ENCODE measurements around the gene FAHD1.

FAHD1 gene

GRCh38 chr16:1818204-1818872, 8.7 kb upstream of the FAHD1 start:
- no peak for DNase-seq

GRCh38 chr16:1818873-1819525, 8.0 kb upstream of the FAHD1 start:
- no peak for DNase-seq

GRCh38 chr16:1819611-1820010, 7.4 kb upstream of the FAHD1 start:
- DNase-seq: no peak

- DNase-seq: no peak
Measured at GRCh38 chr16:1820096-1820945, 6.7 kb upstream of the FAHD1 start.

GRCh38 chr16:1820946-1821290, 6.1 kb upstream of the FAHD1 start:
- no peak for DNase-seq

DNA sequence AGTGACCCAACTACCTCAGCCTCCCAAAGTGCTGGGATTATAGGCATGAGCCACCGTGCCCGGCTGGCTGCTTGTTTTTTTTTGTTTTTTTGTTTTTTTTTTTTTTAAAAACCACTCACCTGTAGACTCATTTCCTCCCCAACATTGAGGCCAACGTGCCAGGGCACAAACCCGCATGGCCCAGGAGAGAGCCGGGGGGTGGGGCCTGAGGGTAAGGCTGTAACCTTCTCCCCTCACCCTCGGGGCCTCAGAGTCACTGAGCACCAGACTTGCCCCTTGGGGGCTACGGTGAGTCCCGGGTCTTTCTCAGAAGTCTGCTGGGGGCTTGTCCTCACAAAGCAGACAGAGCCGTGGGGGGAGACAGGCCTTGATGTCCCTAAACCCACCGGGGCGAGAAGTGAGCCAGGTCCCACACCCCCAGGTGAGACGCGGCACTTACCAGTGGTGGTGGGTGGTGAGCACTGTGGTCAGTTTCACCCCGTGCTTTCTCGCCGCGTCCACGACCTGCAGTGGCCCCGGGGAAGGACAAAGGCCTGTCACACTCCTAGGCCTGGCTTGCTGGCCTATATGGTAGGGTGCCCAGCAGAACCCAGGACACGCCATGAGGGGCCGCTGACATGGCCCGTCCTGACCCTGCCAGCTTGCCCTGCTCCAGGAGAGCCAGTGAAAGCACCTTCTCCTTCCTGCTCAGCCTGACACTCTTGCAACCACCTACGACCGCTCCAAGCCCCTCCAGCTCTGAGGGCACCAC, 5.0 kb upstream of the FAHD1 start:
- no peak for DNase-seq

GRCh38 chr16:1822801-1823200, 4.2 kb upstream of the FAHD1 start:
- no peak for DNase-seq

GRCh38 chr16:1823821-1824220, 3.2 kb upstream of the FAHD1 start:
- DNase-seq: peak; percentile 83

GRCh38 chr16:1825381-1825863, 1.6 kb upstream of the FAHD1 start:
- DNase-seq: no peak

DNA sequence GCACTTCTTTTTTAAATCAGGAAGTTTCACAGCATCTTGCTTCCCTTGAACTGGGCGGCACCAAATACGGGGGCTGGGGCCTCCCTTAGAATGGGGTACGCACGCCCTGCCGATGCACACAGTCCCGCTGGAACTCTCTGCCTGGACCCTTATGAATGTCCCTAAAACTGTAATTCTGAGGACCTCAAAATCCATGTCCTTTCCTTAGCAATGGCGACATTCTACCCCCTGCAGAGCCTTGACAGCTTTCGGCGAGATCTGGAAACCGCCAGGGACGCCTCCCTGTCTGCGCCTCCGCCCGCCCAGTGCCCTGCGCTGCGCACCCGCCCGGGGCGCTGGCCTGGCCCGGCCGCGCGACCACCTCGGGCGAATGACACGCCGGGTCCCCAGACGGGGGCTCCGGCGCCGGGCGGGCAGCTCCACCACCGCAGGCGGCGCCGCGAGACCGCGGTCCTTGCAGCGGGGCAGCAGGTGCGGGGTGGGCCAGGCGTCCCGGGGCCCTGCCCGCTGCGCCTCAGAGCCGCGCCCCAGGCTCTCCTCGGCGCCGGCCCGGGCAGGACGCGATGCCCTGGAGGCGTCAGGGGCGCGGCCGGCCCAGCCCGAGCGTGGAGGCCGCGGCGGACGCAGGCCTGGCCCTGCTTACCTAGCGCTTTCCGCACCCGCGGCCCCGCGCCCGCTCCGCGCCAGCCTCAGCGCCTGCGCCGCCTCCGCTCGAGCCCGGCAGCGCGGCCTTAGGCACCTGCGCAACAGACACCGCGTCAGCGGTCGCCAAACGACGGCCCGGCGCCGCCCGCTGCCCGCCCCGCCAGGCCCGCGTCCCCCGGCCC, 929 bp upstream of the FAHD1 start:
- peak; percentile 73 for DNase-seq

- DNase-seq: peak; percentile 55
Measured at GRCh38 chr16:1828645-1829410, 1.8 kb downstream of the FAHD1 start.

DNA sequence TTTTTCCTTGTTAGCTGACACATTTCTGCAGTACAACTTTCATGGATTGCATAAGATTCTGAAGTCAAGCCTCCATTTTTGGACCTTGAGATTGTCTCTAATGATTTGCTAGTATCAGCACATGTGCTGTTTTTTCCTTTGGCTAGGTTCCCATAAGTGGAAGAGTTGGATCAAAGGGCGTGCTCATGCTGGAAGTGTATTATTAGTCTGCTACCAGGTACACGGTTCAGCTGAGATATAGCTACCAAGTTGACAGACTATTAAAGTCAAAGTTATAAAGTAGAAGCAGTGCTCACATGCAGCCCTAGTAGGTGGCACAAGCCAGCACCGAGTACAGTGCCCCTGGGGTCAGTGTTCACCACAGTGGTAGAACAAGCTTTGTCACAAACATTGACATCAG, 3.2 kb downstream of the FAHD1 start:
- no peak for DNase-seq

DNA sequence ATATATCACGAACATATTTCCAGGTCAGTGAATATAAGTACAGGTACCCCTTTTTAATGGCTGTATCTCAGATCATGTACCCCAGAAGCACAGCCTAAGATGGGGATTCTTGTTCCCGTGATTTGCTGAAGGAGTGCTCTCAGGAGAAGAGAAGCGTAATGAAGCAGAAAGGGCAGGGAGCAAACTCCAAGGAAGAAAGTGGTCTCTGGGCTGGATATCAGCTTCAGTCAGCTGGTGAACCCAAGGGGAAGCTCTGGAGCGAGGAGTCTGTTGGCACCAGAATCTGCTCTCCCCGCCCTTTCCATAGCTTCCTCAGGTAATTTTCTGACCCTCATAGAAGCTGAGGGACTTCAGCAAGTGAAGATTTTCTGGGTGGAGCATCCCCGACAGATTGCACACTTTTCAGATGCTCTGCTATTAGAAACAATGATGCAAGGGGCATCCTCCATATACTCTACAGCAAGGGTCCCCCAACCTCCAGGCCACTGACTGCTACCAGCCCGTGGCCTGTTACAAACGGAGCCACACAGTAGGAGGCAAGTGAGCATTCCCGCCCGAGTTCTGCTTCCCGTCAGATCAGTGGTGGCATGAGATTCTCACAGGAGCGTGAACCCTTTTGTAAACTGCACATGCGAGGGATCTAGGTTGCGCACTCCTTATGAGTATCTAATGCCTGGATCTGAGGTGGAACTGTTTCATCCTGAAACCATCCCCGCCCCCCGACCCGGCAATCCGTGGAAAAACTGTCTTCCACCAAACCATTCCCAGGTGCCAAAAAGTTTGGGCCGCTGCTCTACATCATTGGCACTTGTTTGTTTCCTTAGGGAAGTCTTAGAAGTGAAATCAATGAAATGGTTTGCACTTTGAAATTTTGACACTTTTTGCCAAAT, 4.4 kb downstream of the FAHD1 start:
- no peak for DNase-seq

DNA sequence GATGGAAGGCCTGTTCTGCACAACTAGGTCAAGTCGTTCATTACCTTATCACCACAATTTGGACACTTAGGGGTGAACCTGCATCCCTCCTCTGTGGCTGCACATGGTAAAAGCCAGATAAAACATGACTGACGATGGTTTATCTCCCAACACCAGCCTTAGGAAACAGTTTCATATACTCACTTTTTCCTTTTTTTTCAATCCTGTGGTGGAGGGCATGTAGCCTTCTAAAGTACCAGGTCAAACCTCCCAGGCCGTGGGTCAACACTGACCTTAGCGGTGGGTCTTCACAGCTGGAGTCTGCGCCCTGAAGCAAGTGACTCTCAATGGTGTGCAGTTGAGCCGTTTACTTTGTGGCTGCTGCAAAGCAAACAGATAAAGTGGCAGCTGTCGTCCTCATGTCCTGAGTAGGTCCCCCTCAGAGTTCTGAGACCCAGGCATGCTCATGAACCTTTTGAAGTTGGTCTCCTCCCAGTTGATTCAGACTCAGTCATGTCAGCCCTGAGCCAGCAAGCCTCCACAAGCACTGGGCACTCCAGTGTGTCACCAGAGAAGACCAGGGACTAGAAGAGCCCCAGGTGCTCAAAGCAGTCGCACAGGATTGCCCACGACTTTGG, 5.9 kb downstream of the FAHD1 start:
- DNase-seq: peak; percentile 90

- no peak for DNase-seq
Measured at GRCh38 chr16:1834096-1834495, 7.1 kb downstream of the FAHD1 start.

DNA sequence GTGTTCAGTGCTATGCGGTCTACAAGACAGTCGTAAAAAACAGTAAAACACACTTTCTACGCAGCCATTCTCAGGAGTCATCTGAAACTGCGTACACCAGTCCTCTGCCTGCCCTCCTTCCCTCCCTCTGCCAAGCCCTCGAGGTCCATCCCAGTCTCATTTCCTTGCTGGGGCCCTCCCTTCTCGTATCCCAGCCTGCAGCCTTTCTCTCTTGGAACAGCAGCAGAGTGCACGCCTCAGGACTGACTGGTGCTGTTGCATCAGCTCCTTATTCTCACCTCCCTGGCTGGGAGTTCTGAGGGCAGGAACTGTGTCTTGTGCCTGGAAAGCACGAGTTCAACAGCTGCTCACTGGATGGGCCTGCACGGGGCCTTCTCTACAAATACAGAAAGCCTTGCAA, 12.5 kb downstream of the FAHD1 start:
- DNase-seq: peak; percentile 66

GRCh38 chr16:1845985-1846384, 19.0 kb downstream of the FAHD1 start:
- DNase-seq: no peak

DNA sequence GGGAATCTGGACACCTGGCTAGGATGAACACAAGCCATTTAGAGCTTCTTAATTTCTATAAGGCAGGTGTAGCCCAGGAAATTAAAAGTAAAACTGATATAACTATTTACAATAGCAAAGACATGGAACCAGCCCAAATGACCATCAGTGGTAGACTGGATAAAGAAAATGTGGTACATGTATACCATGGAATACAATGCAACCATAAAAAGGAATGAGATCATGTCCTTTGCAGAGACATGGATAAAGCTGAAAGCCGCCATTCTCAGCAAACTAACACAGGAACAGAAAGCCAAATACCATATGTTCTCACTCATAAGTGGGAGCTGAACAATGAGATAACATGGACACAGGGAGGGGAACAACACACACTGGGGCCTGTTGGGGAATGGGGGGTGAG, 19.4 kb downstream of the FAHD1 start:
- DNase-seq: no peak

- DNase-seq: no peak
Measured at GRCh38 chr16:1850981-1851380, 24.0 kb downstream of the FAHD1 start.

GRCh38 chr16:1851793-1852192, 24.8 kb downstream of the FAHD1 start:
- DNase-seq: no peak

All from OCI-M1 (cell line).